Stimulated activated CD4-positive, alpha-beta T cell treated with anti-CD3 and anti-CD28 coated beads, Interleukin-1b, Interleukin-23, amount 100 ng/mL, for 48 hours (primary cell): ENCODE results near the gene ALPK1.
"Not testable (repeated sequence)": the region's sequence is repeated elsewhere in the genome, so short reads cannot be mapped to it uniquely, and the experiment has no call there.

ENCODE experiments used
- DNase-seq: peaks from one replicate; pipeline ENCODE4 v3.0.0-alpha.2; 2020

Gene ALPK1

DNA sequence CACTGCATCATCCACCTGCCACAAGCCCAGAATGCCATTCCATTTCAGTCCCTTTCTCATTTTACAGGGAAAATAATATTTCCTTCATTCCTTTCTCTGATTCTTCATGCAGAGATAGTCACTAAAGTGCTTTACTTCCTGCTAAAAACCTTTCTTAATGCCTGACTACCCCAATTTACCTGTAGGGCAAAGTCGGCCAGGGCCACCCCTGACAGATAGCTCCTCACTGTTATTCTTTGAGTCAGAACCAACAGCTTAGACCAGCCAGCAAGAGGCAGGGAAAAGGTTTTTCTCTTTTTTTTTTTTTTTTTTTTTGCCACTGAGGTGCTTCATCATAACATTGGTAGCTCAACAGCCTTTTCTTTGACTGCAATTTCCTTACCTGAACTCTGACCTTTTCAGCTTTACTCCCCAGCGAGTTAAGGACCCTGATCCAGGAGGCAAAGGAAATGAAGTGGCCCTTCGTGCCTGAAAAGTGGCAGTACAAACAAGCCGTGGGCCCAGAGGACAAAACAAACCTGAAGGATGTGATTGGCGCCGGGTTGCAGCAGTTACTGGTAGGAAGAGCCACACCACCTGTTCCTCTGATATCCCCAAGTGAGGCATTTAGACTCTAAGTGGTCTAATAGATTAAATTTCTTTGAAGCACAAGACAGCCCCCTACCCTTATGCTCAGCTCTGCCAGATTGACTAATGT is 85.0 kb downstream of the ALPK1 start:
- DNase-seq, result no peak

DNA sequence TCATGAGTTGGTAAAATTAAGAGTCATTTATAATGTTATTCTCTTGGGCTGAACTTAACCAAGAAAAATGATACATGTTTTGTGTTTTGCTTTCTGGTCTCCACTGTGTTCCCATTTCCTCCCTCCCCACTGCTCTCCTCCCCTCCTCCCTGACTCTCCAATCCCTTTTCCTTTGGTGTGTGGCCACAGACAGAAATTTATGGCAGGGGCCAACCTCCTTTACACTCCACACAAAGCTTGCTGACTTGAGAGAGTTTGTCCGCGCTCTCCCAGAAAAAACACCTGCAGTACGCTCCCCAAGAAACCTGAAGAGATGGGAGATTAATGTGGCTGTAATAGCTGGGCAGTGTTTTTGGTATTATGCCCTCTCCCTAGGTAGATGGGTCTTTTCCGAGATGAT is 88.9 kb downstream of the ALPK1 start:
- no peak for DNase-seq

DNA sequence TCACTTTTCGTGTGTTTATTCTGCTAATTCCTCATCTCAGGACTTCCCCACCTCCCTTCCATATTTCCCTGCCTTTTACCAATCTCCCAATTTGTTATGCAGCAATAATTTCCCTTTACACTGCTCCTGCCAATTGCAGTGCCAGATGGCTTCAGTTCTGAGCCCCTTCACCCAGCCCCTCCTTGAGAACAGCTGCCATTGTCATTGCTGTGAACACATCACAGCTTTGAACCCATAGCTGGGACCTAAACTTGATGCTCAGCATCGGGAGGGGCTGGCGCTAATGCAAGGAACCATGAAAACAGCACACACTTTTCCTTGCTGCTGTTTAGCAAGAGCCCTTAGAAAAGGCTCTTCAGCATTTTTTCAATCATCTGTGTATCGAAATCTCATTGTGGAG is 104.9 kb downstream of the ALPK1 start:
- DNase-seq, result no peak

DNA sequence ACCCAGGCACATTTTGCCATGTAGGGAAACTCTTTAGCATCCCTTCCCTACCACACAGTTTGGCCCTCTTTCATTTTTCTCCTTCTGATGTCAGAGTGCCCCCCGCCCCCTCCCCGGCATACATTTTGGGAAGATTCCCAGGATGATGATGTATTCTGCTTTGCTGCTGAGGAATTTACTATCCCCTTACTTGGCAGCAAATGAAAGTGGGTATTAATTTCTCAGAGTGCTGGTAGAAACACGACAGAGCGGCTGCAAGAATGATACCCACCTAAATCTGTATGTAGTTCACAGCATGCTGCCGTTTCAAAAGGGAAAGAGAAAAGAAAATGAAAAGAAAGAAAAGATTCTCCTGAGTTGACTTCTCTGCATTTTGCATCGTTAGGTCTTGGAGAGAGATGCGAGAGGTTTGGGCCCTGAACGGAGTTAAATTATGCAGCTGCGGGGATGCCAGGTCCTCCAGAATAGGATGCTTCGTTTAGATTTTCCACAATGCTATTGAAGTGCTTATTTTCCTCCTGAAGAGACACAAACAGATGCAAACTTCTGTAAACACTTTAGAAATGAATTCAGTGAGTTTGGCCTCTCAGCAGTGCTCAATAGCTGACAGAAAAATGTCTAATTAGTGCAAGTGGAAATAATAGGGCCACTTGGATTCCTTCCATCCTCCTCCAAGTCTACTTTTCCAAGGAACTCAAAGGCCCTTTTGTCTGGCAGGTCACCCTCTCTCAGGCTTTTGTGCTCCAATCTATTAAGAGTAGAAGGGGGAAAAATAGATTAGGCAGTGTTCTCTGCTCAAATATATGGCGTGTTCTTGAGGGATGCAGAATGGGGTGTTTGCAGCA is 106.2 kb downstream of the ALPK1 start:
- DNase-seq, result no peak

DNA sequence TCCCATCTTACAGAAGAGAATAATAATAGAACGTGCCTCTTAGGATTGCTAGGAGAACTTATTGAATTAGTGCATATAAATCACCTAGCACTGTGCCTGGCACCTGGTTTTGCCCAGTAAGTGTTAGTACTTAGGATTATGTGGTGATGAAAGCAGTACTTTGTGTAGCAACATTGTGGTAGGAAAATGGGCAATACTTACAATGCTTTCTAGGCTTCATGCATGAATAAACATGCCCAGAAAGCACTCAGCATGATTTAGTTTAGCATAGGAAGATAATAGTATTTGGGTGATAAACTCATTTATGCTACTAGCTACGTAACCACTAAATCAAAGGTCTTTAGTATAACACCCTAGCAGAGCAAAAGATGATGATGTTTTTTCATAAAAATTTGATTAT is 113.2 kb downstream of the ALPK1 start:
- DNase-seq, result no peak

DNA sequence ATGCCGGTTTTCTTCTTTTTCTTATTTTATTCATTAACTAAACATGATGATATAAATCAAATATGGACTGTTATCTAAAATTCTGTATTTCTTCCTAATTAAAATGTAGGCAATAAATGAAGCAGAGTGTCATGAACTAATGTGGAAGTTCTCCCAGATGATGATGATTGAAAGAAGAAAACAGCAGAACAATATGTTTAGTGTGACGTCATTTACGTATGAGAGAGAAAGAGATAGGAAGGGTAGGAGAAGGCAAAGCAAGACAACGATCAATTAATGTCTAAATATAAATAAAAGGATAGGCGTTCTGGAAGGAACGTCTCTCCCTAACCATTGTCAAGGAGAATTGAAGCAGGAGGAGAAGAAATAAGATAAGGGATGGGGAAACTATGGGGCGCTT is 113.6 kb downstream of the ALPK1 start:
- no peak for DNase-seq

DNA sequence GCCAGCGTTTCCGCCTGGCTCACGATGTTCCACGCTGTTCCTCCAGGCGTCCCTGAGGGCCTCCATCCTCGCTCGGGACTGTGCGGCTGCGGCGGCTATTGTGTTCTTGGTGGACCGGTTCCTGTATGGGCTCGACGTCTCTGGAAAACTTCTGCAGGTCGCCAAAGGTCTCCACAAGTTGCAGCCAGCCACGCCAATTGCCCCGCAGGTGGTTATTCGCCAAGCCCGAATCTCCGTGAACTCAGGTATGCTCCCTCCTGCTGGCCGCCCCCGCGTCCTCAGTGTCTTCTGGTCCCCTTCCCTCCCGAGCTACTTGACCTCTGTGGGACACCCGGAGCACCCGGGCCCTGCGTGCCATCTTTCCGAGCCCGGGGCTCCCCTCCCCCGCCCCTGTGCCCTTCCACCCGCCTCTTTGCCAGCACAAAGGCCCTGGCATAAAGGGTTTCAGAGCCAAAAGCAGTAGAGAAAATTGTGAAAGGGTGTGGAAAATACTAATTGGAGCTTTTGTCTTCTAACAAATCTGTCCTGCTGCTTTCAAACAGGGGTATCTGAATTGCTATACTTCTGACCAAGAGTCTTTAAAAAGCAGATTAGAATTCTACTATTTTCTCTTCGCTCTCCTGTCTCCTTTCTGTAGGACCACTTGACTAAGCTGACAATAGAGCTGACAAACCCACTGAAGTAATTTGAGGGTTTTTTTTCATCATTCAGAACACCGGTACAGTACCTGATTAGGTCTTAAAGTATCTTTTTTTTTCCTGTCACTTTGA is 114.8 kb downstream of the ALPK1 start:
- no peak for DNase-seq

DNA sequence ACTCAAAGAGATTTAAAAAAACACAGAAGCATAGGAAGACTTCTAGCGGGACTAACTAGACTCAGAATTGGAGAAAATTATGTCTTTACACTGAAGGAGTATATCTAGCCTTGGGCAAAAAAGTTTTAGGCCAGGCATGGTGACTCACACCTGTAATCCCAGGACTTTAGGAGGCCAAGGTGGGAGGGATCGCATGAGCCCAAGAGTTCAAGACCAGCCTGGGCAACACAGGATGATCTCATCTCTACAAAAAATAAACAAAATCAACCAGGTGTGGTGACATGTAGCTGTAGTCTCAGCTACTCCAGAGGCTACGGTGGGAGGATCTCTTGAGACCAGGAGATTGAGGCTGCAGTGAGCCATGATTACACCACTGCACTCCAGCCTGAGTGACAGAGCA is 119.3 kb downstream of the ALPK1 start:
- no peak for DNase-seq

DNA sequence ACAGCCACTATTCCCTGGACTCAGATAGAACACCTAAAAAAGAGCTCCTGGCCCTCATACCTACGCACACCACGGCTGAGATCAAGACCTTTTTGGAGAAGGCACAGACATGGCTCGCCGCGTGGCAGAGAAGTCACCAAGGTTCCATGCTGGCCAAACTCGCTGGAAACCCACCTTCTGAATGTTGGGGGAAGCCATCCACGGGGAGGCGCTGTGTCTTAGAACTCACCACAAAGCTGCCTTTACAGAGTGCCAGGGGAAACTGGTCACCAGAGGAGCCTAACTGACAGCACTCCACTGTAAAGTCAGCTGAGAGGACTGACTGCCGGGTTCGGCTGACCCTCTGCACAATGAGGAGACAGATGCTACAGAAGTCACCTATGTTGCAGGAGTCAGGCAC is 120.9 kb downstream of the ALPK1 start:
- no peak for DNase-seq

DNA sequence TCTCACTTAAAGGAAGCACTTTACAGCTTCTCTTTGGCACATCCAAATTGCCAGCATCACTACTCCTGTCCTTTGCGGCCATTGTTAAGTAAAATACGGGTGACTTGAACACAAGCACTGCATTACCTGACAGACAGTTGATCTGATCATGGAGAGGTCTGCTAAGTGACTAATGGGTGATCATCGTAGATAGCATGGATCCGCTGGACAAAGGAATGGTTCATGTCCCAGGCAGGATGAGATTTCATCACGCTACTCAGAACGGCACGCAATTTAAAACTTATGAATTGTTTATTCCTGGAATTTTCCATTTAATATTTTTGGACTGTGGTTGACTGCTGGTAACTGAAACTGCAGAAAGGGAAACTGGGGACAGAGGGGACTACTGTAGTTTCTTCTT is 124.7 kb downstream of the ALPK1 start:
- no peak for DNase-seq

DNA sequence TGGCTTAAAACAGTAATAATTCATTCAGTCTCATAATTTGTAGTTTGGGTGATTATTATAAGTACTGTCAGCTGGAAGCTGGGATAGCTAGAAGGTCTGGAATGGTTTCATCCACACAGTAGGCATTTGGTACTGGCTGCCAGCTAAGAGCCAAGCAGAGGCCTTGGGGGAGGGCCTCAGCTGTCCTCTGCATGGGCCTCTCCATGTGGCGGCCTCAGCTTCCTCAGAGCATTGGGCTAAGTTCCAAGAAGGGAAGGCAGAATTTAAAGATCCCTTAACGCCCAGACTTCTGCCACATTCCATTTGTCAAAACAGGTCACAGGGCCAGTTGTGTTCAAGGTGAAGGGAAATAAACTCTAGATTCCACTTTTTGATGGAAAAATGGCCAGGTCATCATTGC is 125.5 kb downstream of the ALPK1 start:
- no peak for DNase-seq

DNA sequence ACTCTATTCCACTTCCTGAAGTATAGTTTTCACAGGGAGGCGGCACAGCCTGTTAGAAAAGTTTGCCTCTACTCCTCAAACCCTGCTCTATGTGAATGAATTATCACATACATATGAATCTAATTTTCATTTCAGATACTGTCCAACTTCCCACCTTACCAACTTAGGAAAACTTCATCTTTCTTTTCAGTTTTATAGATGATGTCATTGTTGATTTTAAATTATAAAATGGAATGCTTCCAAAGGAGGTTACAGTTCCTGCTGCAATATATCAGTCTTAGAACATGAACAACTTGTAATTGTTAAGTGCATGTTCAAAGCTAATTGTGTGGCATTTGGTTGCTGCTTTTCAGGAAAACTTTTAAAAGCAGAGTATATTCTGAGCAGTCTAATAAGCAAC is 126.4 kb downstream of the ALPK1 start:
- DNase-seq, result no peak

DNA sequence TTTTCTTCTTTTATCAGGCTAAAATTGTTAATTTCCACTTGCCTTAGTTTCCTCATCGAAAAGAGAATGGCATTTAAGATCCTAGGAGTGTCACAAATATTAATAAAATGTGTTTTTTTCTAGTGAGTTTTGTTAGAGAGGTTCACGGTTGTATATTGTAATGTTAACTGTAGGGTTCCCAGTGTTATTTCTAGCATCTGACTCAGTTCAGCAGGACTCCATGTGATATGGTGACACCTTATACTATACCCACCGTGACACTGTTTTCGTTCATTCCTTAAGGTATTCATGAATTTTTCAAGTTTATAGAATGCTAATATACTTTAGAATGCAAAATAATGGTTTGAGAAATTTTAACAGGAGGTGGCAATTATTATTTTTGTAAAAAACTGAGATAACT is 128.7 kb downstream of the ALPK1 start:
- DNase-seq, result no peak

DNA sequence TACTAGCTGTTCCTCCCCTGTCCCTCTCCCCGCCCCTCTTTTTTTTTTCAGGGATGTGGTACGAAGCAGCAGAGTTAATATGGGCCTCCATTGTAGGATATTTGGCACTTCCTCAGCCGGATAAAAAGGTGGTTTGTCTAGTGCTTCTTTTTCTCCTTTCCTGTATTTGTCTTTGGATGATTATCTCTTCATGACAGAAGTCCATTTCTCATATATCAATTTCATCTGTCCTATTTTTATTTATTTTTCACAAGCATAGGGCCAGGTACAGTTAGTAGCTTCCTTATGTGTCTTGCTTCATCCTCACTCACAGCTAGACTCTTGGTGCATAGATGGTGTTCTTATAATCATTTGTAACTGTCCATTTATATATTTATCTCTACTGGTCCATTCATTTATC is 129.2 kb downstream of the ALPK1 start:
- no peak for DNase-seq

DNA sequence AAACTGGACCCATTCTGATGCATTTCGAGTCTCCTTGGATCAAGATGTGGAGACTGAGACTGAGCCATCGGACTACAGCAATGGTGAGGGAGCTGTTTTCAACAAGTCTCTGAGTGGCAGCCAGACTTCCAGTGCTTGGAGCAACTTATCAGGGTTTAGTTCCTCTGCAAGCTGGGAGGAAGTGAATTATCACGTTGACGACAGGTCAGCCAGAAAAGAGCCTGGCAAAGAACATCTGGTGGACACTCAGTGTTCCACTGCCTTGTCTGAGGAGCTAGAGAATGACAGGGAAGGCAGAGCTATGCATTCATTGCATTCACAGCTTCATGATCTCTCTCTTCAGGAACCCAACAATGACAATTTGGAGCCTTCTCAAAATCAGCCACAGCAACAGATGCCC is 134.0 kb downstream of the ALPK1 start:
- no peak for DNase-seq

DNA sequence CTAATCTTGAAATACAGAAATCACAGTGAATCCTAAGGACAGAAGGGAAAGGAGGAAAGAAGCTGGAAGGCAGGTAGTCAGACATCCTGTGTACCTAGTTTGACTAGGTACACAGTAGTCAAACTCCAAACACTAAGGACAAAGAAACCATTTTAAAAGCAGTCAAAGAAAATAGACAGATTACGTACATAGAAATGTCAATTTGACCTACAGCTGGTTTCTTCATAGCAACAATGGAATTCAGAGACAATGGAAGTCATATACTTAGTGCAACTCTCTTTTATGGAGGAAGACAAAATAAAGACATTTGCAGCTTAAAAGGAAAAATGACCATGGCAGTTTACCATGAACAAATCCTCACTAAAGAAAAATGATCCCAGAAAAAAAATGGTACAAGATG is 139.8 kb downstream of the ALPK1 start:
- DNase-seq, result no peak

DNA sequence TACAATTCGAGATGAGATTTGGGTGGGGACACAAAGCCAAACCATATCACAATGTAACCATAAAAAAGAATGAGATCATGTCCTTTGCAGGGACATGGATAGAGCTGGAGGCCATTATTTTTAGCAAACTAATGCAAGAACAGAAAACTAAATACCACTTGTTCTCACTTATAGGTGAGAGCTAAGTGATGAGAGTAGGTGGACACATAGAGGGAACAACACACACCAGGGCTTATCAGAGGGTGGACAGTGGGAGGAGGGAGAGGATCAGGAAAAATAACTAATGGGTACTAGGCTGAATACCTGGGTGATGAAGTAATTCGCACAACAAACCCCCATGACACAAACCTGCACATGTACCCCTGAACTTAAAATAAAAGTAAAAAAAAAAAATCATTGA is 145.1 kb downstream of the ALPK1 start:
- not testable (repeated sequence) for DNase-seq

DNA sequence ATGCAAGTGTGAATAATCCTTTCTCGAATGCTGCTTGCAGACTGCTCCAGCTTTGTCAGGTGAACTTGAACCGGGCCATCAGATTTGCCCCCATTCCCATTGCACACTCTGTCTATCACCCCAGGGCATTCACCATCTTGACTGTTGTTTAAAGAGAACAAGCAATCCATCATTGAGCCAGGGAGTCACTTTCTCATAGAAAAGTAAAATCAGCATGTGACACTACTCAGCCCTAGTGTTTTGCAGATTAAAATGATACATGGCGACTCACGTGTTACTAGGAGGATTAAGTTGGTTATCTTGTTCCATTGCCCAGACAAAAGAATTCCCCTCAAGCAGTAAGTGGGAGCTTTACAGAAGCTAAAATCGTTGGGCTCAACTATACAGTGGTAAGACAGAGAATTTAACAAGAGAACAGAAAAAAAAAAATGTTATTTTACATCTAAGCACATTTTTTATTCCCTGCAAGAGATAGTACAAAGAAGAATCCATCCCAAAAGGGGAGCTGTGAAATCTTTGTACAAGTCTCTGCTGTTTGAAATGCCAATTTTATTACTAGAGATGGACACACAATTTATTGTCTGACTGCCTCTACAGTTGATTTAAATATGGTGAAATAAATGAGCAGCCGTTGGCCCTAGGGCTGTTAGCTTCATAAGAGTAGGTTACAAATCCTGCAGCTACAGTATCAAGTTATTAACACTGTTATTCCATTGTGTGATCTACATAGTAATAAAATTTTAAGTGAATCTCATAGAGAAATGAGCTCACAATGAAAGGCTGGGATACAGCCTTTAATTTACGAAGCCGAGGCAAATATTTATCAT is 151.3 kb downstream of the ALPK1 start:
- DNase-seq, result no peak

DNA sequence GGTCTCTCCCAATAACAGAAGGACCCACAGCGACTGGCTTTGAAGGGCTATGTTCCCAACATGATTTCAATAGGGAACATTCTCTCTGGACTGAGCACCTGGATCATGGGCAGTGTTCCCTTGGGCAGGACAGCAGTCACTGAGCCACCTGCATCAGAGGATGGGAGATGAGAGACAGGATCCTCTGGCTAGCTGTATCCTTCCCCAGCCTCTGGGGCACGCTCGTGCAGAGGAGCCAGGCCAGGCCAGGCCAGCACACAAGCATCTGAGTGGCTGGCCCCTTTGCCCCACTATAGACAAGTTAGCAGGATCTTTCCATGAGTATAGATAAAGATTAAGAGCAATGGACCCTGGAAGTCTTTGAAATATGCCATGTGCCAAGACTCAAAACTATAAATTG is 152.5 kb downstream of the ALPK1 start:
- no peak for DNase-seq

DNA sequence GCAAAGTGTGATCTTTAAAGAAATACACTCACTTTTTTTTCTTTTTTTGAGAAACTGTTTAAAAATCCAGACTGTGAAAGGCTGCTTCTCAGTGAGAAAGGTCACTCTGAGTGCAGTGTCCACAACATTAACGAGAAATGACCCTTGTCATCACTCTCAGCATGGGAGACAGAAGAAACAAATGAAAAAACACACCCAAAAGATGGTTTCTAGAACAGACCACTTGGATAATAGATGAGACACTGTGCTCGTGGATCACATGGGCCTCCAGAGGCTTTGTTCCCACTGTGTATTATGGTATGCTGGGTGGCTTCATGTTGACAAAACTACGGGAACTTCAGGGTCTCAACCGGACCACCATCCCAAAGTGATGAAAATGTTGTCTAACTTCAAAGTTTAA is 153.9 kb downstream of the ALPK1 start:
- no peak for DNase-seq

DNA sequence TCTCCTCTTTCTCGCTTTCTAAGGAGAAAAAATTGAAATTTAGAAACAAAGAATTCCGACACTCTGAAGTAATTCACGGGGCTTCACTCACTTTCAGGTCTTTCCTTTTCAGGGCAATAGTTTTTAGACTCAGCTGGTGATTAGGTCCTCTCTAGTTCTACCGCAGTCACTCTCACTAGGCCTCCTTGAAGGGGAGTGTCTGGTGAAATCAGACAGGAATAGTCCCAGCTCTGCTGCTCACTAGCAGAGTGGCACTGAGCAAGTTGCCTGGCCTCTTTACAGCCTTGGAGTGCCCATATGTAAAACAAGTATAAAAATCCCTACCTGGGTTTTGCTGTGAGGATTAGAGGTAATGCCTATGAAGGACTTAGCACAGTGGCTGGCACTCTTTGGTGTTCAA is 154.7 kb downstream of the ALPK1 start:
- no peak for DNase-seq

DNA sequence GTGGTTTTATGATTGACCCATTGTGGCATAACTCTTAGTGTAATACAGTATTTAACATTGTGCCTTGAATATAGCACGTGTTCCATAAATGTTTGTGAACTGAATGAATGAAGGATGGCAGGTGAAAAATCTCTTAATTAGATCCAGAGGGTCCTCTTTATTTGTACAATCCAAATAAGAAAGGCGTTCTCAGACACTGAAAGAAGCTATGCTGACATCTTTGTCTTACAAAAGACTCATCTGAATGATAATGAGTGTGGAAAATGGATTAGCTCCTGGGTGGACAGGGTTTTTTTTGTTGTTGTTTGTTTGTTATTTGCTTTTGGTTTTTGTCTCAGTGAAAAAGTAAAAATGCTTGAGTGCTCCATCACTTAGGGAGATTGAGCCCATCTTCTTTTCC is 156.2 kb downstream of the ALPK1 start:
- DNase-seq, result no peak

DNA sequence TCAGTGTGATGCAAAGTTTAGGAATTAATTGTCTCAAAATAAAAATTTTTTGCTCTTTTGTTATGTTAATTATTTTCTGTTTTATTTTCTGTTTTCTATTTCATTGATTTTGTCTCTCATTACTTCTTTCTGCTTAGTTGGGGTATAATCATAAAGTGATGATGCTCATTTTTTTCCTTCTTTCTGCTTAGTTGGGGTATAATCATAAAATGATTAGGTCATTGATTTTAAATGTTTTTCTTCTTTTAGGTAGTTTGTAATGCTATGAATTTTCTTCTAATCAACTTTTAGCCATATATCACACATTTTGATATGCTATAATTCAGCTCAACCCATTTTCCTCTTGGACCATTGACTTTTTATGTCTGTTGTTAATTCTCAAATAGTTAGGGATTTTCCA is 175.1 kb downstream of the ALPK1 start:
- DNase-seq, result no peak
